ENCODE results near the gene HOXB9.

The HOXB9 gene

GRCh38 chr17:48636177-48637018, 10.2 kb upstream of the HOXB9 start:
- peak; percentile 92 for DNase-seq (ENCODE audit: low read depth)

GRCh38 chr17:48634493-48635208, 8.5 kb upstream of the HOXB9 start:
- DNase-seq (ENCODE audit: low read depth): no peak
- TF ChIP-seq MYC (IDR thresholded peaks at IDR 0.05; ENCODE audit: low read depth, low read length): no peak
- no peak for TF ChIP-seq MAX (IDR thresholded peaks at IDR 0.05; ENCODE audit: low read depth, low read length)
- TF ChIP-seq CTCF (IDR thresholded peaks at IDR 0.05; ENCODE audit: low read depth, low read length): no peak
- TF ChIP-seq POLR2A (IDR thresholded peaks at IDR 0.05; ENCODE audit: extremely low read depth, insufficient read length): no peak
- no peak overlapping the region for H3K4me3 ChIP-seq (ENCODE audit: low read depth, low read length)

More at GRCh38 chr17:48636177-48637018, 10.2 kb upstream of the HOXB9 start:
- TF ChIP-seq CTCF (IDR thresholded peaks at IDR 0.05; ENCODE audit: low read depth, low read length) (peak; percentile 58), MYC (IDR thresholded peaks at IDR 0.05; ENCODE audit: low read depth, low read length) (0 out of 2 replicates have a peak, but pooled peaks have one; percentile 31), POLR2A (IDR thresholded peaks at IDR 0.05; ENCODE audit: extremely low read depth, insufficient read length) (no peak), MAX (IDR thresholded peaks at IDR 0.05; ENCODE audit: low read depth, low read length) (no peak)
- no peak overlapping the region for H3K4me3 ChIP-seq (ENCODE audit: low read depth, low read length)

- H3K4me3 ChIP-seq (ENCODE audit: low read depth, low read length): no peak overlapping the region
- no peak for DNase-seq (ENCODE audit: low read depth)
- no peak for TF ChIP-seq CTCF (IDR thresholded peaks at IDR 0.05; ENCODE audit: low read depth, low read length)
Observed at GRCh38 chr17:48633266-48633677, 7.1 kb upstream of the HOXB9 start.

GRCh38 chr17:48632579-48633265, 6.6 kb upstream of the HOXB9 start:
- DNase-seq (ENCODE audit: low read depth): no peak
- TF ChIP-seq CTCF (IDR thresholded peaks at IDR 0.05; ENCODE audit: low read depth, low read length) (no peak), MYC (IDR thresholded peaks at IDR 0.05; ENCODE audit: low read depth, low read length) (no peak), MAX (IDR thresholded peaks at IDR 0.05; ENCODE audit: low read depth, low read length) (no peak), POLR2A (IDR thresholded peaks at IDR 0.05; ENCODE audit: extremely low read depth, insufficient read length) (no peak)
- H3K4me3 ChIP-seq (ENCODE audit: low read depth, low read length): no peak overlapping the region

GRCh38 chr17:48631693-48632578, 5.8 kb upstream of the HOXB9 start:
- TF ChIP-seq MAX (IDR thresholded peaks at IDR 0.05; ENCODE audit: low read depth, low read length) (no peak), CTCF (IDR thresholded peaks at IDR 0.05; ENCODE audit: low read depth, low read length) (no peak), MYC (IDR thresholded peaks at IDR 0.05; ENCODE audit: low read depth, low read length) (no peak), POLR2A (IDR thresholded peaks at IDR 0.05; ENCODE audit: extremely low read depth, insufficient read length) (no peak)

More at GRCh38 chr17:48631693-48632578, 5.8 kb upstream of the HOXB9 start:
- no peak for DNase-seq (ENCODE audit: low read depth)
- no peak overlapping the region for H3K4me3 ChIP-seq (ENCODE audit: low read depth, low read length)

Data from NB4 (cell line).